ENCODE measurements around the gene CXADR.

GRCh38 chr21:17554120-17554519, 41.3 kb downstream of the CXADR start:
- TF ChIP-seq CTCF (IDR thresholded peaks at IDR 0.05) (no peak), EZH2 (IDR thresholded peaks at IDR 0.05) (no peak)
